Activated naive CD8-positive, alpha-beta T cell treated with anti-CD3 and anti-CD28 coated beads, Interleukin-2, amount 10 ng/mL, durations not matched to agents 7 days and 5 days (primary cell): ENCODE data around the gene IL1RL2. TPM values are rescaled to one million over a fixed set of nuclear protein-coding genes. Genes with fewer than 3 reads are reported as not detected.
A peak's percentile ranks its signal among the peaks of the same experiment; 100 is the strongest.

Experiments
- ATAC-seq: fragments of 150-1000 bp; cut with Tn5 transposase; one replicate; pipeline ENCODE4 v1.10.0; 2021; ENCODE audit warnings: low read depth, moderate library complexity
- POLR2A ChIA-PET: fragments of 350-600 bp; sonication (Branson Sonifier 250); formaldehyde crosslinking; loops from one replicate; lab custom pipeline; 2021; ENCODE audit warnings: antibody characterized with exemption; lab: Charles Lee
- DNase-seq: peaks from one replicate; pipeline ENCODE4 v3.0.0; 2021
- H3K27ac Mint-ChIP-seq: one replicate; pipeline ENCODE4 v1.8.0; 2022; ENCODE audit warnings: mild to moderate bottlenecking, mixed read lengths
- H3K27me3 Mint-ChIP-seq: one replicate; pipeline ENCODE4 v1.8.0; 2022; ENCODE audit warnings: mild to moderate bottlenecking, moderate library complexity, mixed read lengths
- H3K36me3 Mint-ChIP-seq: one replicate; pipeline ENCODE4 v1.8.0; 2021; ENCODE audit warnings: mild to moderate bottlenecking, mixed read lengths
- H3K4me1 Mint-ChIP-seq: one replicate; pipeline ENCODE4 v1.8.0; 2021; ENCODE audit warnings: mixed read lengths
- H3K4me3 Mint-ChIP-seq: one replicate; pipeline ENCODE4 v1.8.0; 2022; ENCODE audit warnings: mild to moderate bottlenecking, moderate library complexity, mixed read lengths
- H3K9me3 Mint-ChIP-seq: one replicate; pipeline ENCODE4 v1.8.0; 2021; ENCODE audit warnings: mixed read lengths
- total RNA-seq, 2 experiments: library from RNA; stranded (reverse); gene quantifications; one replicate each; pipeline ENCODE4 v1.2.3, GENCODE V29; 2021

Gene IL1RL2
- total RNA-seq, 2 experiments from 2014 or later = not detected

DNA sequence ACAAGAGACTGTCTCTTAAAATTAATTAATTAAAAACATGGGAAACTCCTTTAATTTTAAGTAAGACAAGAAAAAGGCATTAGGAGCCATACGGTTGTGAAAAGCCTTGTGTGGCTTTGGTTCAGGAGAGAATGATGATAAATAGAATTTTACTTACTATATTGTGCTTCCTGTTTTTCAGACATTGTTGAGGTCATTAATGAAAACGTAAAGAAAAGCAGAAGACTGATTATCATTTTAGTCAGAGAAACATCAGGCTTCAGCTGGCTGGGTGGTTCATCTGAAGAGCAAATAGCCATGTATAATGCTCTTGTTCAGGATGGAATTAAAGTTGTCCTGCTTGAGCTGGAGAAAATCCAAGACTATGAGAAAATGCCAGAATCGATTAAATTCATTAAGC, 10.7 kb upstream of the IL1RL2 start:
- Mint-ChIP-seq H3K4me1 (peaks cover 9% of the 10 kb centered on the region), H3K4me3 (no peak overlapping the region), H3K27ac (no peak overlapping the region), H3K9me3 (peaks cover 1% of the 10 kb centered on the region), H3K27me3 (peaks cover 6% of the 10 kb centered on the region), H3K36me3 (no peaks in the 10 kb centered on the region)
- ATAC-seq (no peak), DNase-seq (no peak)
- POLR2A ChIA-PET = no interaction called here

DNA sequence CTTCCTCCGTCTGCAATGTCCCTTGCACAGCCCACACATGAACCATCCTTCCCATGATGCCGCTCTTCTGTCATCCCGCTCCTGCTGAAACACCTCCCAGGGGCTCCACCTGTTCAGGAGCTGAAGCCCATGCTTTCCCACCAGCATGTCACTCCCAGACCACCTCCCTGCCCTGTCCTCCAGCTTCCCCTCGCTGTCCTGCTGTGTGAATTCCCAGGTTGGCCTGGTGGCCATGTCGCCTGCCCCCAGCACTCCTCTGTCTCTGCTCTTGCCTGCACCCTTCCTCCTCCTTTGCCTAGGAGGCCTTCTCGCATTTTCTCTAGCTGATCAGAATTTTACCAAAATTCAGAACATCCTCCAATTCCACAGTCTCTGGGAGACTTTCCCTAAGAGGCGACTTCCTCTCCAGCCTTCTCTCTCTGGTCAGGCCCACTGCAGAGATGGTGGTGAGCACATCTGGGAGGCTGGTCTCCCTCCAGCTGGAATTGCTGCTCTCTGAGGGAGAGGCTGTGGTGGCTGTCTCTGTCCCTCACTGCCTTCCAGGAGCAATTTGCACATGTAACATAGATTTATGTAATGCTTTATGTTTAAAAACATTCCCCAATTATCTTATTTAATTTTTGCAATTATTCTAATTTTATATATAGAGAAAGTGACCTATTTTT, 8.9 kb upstream of the IL1RL2 start:
- Mint-ChIP-seq H3K9me3 (peaks cover 1% of the 10 kb centered on the region), H3K27ac (no peak overlapping the region), H3K4me3 (no peak overlapping the region), H3K4me1 (peaks cover 1% of the 10 kb centered on the region), H3K36me3 (no peaks in the 10 kb centered on the region), H3K27me3 (peaks cover 15% of the 10 kb centered on the region)
- DNase-seq (no peak), ATAC-seq (no peak)
- POLR2A ChIA-PET = no interaction called here

DNA sequence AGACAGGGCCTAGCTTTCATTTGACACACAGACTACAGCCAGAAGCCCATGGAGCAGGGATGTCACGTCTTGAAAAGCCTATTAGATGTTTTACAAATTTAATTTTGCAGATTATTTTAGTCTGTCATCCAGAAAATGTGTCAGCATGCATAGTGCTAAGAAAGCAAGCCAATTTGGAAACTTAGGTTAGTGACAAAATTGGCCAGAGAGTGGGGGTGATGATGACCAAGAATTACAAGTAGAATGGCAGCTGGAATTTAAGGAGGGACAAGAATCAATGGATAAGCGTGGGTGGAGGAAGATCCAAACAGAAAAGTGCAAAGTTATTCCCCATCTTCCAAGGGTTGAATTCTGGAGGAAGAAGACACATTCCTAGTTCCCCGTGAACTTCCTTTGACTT, 7.8 kb upstream of the IL1RL2 start:
- no peaks in the 10 kb centered on the region for H3K36me3 Mint-ChIP-seq
- no peaks in the 10 kb centered on the region for H3K9me3 Mint-ChIP-seq
- no peak overlapping the region for H3K4me3 Mint-ChIP-seq
- DNase-seq (no peak), ATAC-seq (no peak)
- H3K27me3 Mint-ChIP-seq = peaks cover 25% of the 10 kb centered on the region
- H3K27ac Mint-ChIP-seq = no peak overlapping the region
- H3K4me1 Mint-ChIP-seq = no peaks in the 10 kb centered on the region
- POLR2A ChIA-PET = no interaction called here

DNA sequence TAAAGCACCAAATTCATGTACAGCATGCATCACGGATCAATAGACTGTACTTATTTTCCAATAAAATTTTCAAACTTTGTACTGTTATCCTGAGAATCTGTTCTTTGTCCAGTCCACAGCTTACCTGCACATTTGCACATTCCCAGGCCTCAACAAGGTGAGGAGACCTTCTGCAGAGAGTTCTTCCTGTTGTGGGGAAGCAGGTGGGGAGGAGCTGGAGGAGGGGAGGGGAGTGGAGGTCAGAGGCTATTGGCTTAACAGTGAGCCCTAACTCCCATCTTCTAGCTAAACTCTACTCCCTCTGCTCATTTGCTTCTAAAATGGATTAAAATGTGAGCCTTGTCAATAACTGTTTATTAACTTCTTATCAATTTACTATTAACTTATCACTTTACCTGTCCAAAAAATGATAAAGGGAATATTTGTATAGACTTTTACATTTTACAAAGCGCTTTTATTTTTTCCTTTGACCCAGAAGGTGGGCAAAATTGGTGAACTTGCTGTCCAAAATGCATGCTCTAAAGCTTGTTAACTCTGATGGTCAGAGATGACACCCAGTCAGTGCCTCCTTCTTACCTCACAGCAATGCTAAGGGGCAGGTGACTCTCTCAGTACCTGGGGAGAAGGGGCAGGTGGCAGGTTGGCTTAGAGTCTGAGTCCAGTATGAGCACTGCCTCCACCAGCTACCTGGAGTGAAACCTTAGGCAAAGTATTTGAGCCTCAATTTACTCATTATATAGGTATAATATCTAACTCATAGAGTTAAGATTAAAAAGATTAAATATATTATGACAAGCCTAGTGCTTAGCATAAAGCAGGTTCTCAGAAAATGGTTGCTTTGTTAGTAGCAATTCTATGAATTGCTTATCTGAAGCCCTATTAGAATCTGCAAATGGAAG, 6.8 kb upstream of the IL1RL2 start:
- no peak for ATAC-seq
- Mint-ChIP-seq H3K4me1 (peaks cover 1% of the 10 kb centered on the region), H3K4me3 (no peak overlapping the region), H3K9me3 (no peaks in the 10 kb centered on the region), H3K27me3 (peaks cover 27% of the 10 kb centered on the region), H3K36me3 (no peaks in the 10 kb centered on the region), H3K27ac (no peak overlapping the region)
- POLR2A ChIA-PET = no interaction called here
- no peak for DNase-seq

DNA sequence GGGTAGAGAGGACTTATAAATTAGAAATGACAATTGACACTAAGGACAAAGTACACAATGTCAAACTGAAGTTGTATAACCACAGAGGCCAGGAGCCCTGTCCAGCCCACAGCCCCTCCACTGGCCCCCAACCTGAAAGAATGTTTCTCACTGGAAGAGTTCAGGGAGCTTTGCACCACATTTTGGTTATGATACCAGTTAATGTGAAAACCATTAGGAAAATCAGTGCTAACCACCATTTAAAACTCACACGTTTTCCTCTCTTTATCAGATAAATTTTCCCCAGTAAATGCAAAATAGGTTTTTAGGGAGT, 6.2 kb upstream of the IL1RL2 start:
- peaks cover 27% of the 10 kb centered on the region for H3K27me3 Mint-ChIP-seq
- POLR2A ChIA-PET = no interaction called here
- peaks cover 5% of the 10 kb centered on the region for H3K4me1 Mint-ChIP-seq
- no peak overlapping the region for H3K4me3 Mint-ChIP-seq
- no peaks in the 10 kb centered on the region for H3K36me3 Mint-ChIP-seq
- no peak for DNase-seq
- H3K9me3 Mint-ChIP-seq = no peaks in the 10 kb centered on the region
- no peak for ATAC-seq
- no peak overlapping the region for H3K27ac Mint-ChIP-seq

DNA sequence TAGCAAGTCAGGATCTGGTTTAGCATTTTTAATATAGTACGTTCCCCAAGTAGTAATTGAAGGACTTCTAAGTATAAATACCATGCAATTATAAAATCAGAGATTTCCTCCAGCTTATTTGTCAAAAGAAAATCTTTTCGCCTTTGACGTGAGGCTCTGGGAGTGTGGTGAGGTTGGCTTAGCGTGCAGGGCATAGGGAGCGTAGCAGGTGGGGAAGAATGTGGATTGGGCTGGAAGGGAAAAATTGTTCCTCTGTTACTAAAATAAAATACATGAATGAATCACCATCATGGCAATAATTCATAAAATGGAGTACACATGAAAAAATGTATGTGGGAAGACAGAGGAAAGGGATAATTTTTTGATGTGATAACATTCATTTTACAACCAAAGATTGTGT, 5.4 kb upstream of the IL1RL2 start:
- Mint-ChIP-seq H3K36me3 (no peaks in the 10 kb centered on the region), H3K27me3 (peaks cover 30% of the 10 kb centered on the region), H3K4me1 (peaks cover 5% of the 10 kb centered on the region), H3K9me3 (no peaks in the 10 kb centered on the region), H3K27ac (no peak overlapping the region), H3K4me3 (no peak overlapping the region)
- DNase-seq (no peak), ATAC-seq (no peak)
- POLR2A ChIA-PET = no interaction called here

DNA sequence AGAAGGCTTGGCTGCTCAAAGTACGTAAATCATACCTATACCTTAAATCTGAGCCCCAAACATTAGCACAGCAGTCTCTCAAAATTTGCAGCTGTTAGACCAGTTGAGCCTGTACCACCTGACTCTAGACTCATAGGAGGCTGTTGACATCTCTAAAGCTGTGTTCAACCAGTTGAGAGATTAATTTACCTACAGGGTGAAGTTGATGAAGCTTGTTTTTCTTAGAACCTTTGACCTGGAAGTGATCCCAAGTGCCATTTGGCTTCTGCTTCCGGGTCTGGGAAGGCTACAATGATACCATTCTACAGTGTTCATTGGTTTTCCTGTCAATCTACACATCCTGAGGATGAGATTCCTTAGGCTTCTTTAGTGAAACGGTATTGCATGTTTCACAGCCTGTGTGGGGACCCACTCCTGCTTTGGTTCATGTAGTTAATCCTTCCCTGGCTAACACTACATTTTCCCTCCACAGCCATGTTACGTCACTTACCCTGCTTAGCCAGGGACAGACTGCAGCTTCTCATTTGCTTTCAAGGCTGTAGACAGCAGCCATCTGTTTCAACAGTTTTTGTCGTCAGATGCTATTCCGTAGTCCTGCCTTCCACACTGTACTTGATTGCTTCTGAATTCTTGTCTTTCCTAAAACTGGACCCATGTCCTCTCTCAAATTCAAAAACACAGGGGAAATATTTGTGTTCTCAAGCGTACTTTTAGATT, 4.7 kb upstream of the IL1RL2 start:
- no peak overlapping the region for H3K27ac Mint-ChIP-seq
- H3K36me3 Mint-ChIP-seq = no peaks in the 10 kb centered on the region
- H3K27me3 Mint-ChIP-seq = peaks cover 30% of the 10 kb centered on the region
- POLR2A ChIA-PET = no interaction called here
- DNase-seq = no peak
- no peak for ATAC-seq
- no peaks in the 10 kb centered on the region for H3K9me3 Mint-ChIP-seq
- H3K4me1 Mint-ChIP-seq = peaks cover 5% of the 10 kb centered on the region
- H3K4me3 Mint-ChIP-seq = no peak overlapping the region

DNA sequence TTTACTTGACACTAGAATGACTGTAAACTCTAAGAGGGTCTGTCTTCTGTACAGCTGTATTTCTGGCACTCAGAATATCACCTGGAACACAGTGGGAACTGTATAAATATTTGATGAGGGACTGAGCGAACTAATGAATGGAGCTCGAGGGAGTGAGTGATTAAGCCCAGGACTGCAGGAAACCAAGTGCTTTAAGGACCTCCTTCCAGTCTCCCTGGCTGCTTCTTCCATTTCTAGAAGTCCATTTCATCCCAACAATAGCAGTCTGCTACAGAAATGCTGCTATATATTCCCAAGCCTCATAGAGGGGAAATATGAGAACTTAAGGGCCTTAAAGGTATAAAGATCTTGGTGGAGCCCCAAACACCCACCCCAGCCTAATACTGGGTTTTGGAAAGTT, 2.8 kb upstream of the IL1RL2 start:
- H3K27ac Mint-ChIP-seq = no peak overlapping the region
- peaks cover 42% of the 10 kb centered on the region for H3K27me3 Mint-ChIP-seq

DNA sequence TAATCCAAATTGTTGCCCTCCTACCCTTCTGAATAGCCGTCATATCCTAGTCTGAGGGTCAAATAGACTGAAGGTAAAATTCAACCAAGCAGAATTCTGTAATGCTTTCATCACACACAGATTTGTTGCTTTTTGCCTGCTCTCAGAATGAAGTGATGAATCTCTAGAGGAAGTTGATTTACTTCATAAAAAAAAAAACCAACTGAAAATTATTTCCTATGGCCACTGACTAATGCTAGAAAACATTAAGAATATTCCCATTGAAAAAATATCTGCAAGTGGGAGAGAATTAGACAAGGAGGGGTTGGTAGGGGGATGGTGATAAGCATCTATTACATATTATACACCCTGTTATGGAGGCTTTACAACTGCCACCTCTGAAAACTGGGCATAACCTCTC, 2.3 kb upstream of the IL1RL2 start:
- H3K27me3 Mint-ChIP-seq = peaks cover 44% of the 10 kb centered on the region
- H3K4me1 Mint-ChIP-seq = peaks cover 9% of the 10 kb centered on the region
- no peak overlapping the region for H3K4me3 Mint-ChIP-seq
- no peaks in the 10 kb centered on the region for H3K36me3 Mint-ChIP-seq
- no peaks in the 10 kb centered on the region for H3K9me3 Mint-ChIP-seq
- H3K27ac Mint-ChIP-seq = no peak overlapping the region
- no peak for ATAC-seq
- POLR2A ChIA-PET = no interaction called here
- DNase-seq = no peak

More for the DNA sequence above, 2.8 kb upstream of the IL1RL2 start:
- ATAC-seq = no peak
- no peak for DNase-seq
- POLR2A ChIA-PET = no interaction called here
- Mint-ChIP-seq H3K4me3 (no peak overlapping the region), H3K4me1 (peaks cover 9% of the 10 kb centered on the region), H3K9me3 (no peaks in the 10 kb centered on the region), H3K36me3 (no peaks in the 10 kb centered on the region)

DNA sequence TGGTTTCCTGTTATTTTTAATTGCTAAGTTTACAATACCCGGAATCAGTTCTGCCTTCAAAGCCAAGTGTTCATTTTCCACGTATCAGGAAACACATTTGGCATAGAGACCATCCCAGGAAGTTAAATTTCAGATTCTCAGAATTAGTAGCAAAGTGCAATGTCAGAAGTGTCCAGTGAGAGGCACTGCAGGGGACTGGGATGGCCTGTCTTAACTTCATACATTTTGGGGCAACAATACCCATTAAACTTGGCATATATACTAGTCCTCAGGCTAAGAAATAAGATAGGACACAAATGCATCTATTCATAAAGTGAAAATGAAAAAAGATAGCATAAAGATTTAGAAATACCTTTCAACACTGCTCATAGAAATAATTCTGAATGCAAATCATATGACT, 1.5 kb upstream of the IL1RL2 start:
- DNase-seq (no peak), ATAC-seq (peak; percentile 33)
- POLR2A ChIA-PET = no interaction called here
- Mint-ChIP-seq H3K4me3 (no peak overlapping the region), H3K36me3 (no peaks in the 10 kb centered on the region), H3K9me3 (peaks cover 2% of the 10 kb centered on the region), H3K4me1 (peaks cover 9% of the 10 kb centered on the region), H3K27ac (no peak overlapping the region), H3K27me3 (peaks cover 51% of the 10 kb centered on the region)

DNA sequence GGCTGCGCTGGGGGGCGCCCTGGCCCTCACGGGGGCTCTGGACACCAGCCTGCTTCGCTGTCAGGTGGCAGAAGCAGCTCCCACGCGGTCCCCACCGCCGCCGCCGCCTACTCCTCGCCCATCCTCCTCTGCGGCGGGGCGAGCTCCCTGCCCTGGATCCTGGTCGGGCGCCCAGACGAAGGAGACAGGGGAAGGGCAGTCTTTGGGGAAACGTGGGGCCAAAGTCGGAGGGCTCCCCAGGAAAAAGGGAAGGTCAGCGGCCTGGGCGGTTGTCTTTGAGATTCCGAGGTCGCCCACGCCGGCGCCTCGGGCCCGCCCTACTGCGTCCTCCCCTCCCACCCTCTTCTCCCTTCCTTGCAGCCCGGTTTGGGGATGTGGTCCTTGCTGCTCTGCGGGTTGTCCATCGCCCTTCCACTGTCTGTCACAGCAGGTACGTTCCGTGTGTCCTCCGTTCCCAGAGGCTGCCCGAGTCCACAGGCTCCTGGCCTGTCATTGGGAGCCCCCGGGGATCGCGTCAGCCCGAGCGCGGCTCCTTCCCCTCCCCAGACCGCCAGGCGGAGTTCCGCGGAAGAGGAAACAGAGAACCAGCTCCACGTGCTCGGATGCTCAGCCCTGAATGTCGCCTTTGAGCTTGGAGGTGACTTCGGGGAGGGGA, 800 bp downstream of the IL1RL2 start:
- peaks cover 50% of the 10 kb centered on the region for H3K27me3 Mint-ChIP-seq
- ATAC-seq = peak; percentile 79
- DNase-seq = peak; percentile 54
- peak overlapping the region; percentile 90 for H3K4me3 Mint-ChIP-seq
- H3K27ac Mint-ChIP-seq = peak overlapping the region; percentile 75
- H3K36me3 Mint-ChIP-seq = no peaks in the 10 kb centered on the region
- POLR2A ChIA-PET = no interaction called here
- peaks cover 9% of the 10 kb centered on the region for H3K4me1 Mint-ChIP-seq
- peaks cover 2% of the 10 kb centered on the region for H3K9me3 Mint-ChIP-seq

DNA sequence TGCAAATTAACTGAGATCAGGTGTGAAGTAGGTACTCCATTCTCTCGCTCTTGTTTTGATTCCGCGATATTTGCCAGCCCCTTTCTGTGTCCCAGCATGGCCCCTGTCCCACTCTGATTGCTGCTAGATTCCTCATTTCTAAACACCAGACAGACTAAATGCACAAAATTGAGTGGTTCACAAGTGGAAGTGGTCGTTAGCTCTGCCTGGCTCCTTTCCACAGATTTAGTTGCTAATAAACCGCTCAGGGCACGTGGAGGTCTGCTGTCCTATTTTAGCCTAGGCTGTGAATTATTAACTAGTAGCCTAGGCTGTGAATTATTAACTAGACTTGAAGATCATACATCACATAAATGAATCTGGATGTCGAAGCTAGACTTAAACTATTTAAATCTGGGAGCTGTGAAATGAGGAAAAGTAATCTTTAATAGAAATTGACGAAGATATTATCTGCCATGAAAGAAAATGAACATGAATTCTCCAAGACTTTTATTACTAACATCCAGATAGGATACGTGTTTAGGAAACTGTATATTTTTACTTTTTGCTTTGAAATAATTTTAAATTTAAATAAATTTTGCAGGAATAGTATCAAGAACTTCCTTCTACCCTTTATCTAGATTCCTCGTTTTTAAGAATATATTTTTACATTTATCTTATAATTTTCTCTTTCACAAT, 3.7 kb downstream of the IL1RL2 start:
- ATAC-seq (no peak), DNase-seq (no peak)
- H3K4me1 Mint-ChIP-seq = peaks cover 3% of the 10 kb centered on the region
- POLR2A ChIA-PET = interaction anchor here (0.6 kb wide), 1 partner anchor 9 kb away, joined by 4 read pairs; no protein-coding TSS in a partner anchor
- no peak overlapping the region for H3K4me3 Mint-ChIP-seq
- no peaks in the 10 kb centered on the region for H3K36me3 Mint-ChIP-seq
- H3K9me3 Mint-ChIP-seq = peaks cover 2% of the 10 kb centered on the region
- H3K27ac Mint-ChIP-seq = no peak overlapping the region
- peaks cover 50% of the 10 kb centered on the region for H3K27me3 Mint-ChIP-seq

DNA sequence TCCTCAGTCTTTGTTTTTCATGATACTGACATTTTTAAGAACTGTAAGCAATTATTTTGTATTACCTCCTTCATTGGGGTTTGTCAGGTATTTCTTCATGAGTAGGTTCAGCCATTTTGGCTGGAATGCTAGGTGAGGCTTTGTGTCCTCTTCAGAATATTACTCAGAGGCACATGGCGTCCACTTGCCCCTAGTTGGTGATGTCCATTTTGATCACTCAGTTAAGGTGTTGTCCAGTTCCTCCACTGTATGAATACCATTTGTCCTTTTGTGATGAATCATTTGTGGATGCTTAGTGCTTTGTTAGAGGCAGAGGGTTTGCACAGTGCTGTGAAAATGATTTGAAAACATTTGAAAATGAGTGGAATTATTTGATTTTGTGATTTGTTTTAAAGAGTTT, 4.7 kb downstream of the IL1RL2 start:
- DNase-seq = no peak
- H3K9me3 Mint-ChIP-seq = peaks cover 2% of the 10 kb centered on the region
- H3K27ac Mint-ChIP-seq = no peak overlapping the region
- peaks cover 5% of the 10 kb centered on the region for H3K4me1 Mint-ChIP-seq
- ATAC-seq = no peak
- H3K36me3 Mint-ChIP-seq = no peaks in the 10 kb centered on the region
- POLR2A ChIA-PET = no interaction called here
- H3K27me3 Mint-ChIP-seq = peaks cover 50% of the 10 kb centered on the region
- H3K4me3 Mint-ChIP-seq = no peak overlapping the region
